Head of caudate nucleus (tissue), 42 donors: Measurements from ENCODE around the gene MAB21L4.

ENCODE experiments used
- DNase-seq, 42 donors: peaks; one replicate each; pipeline versions ENCODE4 v3.0.0 to v3.0.0-alpha.2; 2020 to 2021; ENCODE audit warnings: mixed read lengths in 7 of 42
- intact Hi-C: fragments of 100-400 bp; cut with DNase I; formaldehyde crosslinking; loops from one replicate; pipeline ENCODE4 v1.15.0; 2022

The MAB21L4 gene

GRCh38 chr2:240895656-240896388 lies at the start of gene MAB21L4:
MAB21L4 (minus strand) TSS chr2:240896156; CDS start chr2:240895997, 159 bp downstream.
- DNase-seq, result peak in 1 of 42 donors; percentile 47
- intact Hi-C loops, result no loop called here

DNA sequence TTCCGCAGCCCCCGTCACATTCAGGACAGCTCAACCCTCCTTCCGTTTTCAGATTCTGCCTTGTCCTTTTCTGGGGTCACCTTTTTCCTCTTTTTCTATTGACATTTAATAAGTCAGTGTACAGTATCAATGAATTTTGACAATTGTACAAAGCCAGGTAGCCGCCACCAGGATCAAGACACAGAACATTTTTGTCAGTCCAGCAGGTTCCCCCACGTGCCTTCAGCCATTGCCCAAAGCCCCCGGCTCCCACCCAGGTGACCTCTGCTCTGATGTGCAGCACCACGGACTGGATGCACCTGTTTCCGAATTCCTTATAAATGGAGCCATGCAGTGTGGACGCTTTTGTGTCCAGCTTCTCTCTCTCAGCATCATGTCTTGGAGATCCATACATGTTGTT lies 40.1 kb upstream of the MAB21L4 start:
- DNase-seq, result peak in 15 of 42 donors; percentile 0 to 27 (median 6)
- intact Hi-C loops, result no loop called here

GRCh38 chr2:240935103-240935876 lies 39.3 kb upstream of the MAB21L4 start:
- DNase-seq, result peak in 28 of 42 donors; percentile 0 to 41 (median 10)
- intact Hi-C loops, result no loop called here

DNA sequence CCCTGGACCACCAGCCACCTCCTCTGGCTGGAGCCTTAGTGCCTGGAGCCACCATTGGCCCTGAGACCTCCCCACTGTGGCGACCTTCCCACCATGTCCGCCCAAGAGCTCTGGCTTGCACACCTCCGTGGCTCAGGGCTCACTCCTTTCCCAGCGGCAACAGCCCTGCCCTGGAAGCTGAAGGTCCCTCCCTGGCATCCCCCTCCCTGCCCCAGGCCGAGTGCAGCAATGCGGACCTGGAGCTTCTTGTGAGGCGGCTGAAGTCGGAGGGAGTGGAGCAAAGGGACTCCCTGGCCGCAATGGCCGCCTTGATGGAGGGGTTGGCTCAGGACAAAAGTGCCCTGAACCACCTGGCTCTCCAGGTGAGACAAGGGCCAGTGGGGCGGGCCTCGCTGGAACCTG lies 38.7 kb upstream of the MAB21L4 start:
- intact Hi-C loops, result no loop called here
- peak in 23 of 42 donors; percentile 1 to 38 (median 7) for DNase-seq

DNA sequence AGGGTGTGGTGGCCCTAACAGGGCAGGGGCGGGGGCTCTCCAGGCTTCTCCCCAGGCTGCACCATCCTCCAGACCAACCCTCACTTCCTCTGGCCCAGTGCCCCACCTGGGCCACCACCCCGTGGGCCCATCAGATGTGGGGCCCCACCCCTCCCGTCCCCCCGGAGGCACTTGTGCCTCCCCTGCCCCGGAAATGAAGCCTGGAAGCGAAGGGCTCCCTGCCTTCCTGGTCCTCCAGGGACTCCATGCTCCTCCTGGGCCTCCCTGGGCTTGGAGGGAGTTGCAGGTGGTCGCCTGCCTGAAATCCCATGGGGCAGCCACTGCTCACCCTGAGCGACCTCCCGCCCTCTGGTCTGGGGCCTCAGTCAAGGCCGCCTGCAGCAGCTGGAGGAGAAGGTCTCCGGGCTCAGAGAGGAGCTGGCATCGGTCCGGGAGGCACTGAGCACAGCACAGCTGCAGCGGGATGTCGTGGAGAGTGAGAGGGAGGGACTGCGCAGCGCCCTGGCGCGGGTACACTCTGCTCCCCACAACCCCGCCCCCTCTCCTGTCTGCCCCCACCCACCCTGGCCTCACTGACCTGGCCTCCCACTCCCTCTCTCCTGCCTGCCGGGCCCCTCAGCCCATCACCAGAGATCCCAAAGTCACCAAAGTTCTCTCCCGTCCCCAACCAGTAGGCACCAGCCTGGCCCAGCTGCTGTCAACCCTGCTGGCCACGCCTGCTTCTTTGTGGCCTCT lies 38.2 kb upstream of the MAB21L4 start:
- DNase-seq, result peak in 26 of 42 donors; percentile 1 to 42 (median 12)
- intact Hi-C loops, result no loop called here

DNA sequence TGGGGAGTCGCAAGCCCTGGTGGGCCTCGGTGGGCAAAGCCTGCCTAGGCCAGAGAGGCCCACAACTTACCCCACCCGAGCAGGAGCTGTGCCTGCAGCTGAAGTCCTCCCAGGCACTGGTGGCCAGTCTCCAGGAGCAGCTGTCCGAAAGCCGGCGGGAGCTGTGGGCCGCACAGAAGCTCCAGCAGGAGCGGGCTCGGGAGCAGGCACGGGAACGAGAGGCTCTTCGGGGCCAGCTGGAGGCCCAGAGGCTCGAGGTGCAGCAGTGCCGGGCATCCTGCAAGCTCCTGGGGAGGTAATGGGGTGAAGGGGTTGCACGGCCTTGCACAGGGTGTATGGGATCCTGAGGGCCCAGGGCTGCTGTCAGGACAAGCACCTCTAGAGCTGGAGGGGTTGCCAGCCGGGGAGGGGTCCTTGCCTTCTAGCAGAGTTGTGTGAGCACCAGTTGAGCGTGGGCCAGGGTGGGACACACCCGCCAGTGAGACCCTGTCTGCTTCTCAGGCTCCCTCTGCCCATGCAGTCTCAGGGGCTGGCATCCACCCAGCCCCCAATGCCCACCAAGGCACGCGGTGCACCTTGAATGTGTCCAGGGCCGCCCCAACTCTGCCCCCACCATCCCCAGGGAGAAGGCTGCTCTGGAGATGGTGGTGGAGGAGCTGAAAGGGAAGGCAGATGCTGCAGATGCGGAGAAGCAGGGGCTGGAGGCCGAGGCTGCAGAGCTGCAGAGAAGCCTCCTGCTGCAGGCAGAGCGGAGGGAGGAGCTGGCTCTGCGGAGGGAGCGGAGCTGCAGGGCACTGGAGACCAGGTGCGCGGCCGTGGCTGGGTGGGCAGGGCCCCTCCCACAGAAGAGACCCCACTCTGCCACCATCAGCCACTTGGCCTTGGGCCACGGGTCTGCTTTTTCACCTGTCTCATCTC lies 37.4 kb upstream of the MAB21L4 start:
- intact Hi-C loops, result no loop called here

DNA sequence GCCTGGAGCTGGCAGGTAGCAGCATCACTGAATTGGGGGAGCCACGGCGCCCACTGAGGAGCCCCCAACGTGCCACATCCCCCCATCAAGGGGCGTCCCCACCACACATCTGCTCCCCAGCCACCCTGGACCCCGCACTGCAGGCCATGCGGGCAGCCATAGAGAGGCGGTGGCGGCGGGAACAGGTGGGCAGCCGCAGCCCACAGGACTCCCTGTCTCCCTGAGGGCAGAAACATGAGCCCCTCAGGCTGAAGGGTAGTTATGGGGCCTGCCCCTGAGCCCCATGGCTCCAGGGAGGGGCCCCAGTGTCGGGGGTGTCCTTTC lies 36.7 kb upstream of the MAB21L4 start:
- intact Hi-C loops, result no loop called here
- DNase-seq, result peak in 10 of 42 donors; percentile 0 to 34 (median 4)

More for the DNA sequence above, 37.4 kb upstream of the MAB21L4 start:
- DNase-seq, result peak in 27 of 42 donors; percentile 1 to 39 (median 9)

GRCh38 chr2:240932001-240932723 lies 36.2 kb upstream of the MAB21L4 start:
- DNase-seq, result peak in 23 of 42 donors; percentile 1 to 35 (median 9)
- intact Hi-C loops, result no loop called here

DNA sequence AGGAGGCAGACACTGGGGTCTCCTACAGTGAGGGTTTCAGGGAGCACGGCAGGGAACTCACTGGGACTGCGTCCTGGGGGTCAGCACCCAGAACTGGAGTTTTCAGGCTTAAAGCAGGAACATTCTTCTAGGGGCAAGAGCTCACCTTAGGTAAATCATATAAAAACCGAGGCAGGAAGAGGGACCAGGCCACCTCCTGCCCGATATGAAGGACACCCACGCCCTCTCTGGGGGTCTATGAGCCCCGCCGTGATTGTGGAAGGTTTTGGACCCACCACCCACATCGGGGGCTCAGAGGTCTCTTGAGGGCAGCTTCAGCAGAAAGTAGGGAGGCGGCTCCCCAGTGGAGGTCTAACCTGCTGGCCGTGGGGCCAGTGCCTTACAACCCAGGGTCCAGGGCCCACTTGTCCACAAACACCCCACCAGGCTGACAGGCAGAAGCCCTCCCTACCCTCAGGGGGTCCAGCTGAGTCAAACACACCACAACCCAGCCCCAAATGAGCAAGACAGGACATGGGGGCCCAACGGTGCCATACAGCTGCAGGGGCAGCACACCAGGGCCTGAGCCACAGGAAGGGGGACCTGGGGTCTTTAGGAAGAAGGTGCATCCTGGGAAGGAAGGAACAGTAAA lies 35.5 kb upstream of the MAB21L4 start:
- peak in 21 of 42 donors; percentile 0 to 31 (median 5) for DNase-seq

DNA sequence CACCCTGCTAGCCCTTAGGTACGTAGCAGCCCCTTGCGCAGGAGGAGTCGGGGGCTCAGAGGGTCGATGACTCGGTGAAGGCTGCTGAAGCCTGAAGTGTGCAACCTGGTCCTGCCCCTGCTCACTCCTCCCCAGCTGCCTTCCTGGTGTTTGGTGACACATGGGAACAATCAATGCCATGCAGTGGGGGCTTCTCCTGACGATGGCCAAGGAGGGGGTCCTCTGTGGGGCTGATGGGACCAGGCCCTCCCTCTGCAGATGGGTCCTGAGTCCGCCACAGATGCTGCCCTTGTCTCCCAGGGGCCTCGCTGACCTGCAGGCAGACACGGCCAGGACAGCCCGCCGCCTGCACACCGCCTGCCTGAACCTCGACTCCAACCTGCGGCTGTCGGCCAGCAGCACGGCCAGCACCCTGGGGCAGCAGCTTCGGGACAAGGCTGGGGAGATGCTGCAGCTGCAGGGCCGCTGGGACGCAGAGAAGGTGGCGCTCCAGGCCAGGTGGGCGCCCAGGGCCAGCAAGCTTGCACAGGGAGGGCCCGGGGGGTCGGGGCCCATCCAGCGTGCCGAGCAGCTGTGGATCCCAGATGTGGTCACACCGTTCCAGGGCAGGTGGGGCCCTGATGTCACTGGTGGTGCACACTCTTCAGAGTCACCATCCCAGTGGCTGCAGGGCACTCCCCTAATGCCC lies 34.8 kb upstream of the MAB21L4 start:
- intact Hi-C loops, result no loop called here
- DNase-seq, result peak in 26 of 42 donors; percentile 1 to 34 (median 8)

More for the DNA sequence above, 35.5 kb upstream of the MAB21L4 start:
- intact Hi-C loops, result no loop called here

DNA sequence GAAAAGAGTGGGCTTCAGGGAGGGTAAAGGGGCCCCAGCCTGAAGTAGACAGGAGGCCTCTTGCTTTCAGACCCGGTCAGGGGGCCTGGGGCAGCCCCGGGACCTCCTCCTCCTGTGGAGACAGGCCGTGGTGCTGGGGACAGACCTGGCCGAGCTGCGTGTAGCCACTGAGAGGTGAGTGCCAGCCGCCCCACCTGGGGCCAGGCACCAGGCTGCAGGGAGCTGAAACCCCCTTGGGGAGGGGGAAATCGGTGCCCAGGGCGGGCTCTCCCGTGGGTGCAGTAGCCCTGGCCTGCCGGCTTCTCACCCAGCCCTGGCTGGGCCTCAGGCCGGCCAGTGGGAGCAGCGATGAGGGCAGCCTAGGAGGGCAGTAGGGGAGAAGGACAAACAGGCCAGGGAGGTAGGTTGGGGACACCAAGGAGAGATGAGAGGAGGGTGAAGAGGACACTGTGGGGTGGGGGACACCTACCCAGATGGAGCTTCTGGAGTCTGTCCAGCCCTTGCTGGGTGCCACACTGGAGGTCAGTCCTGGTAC lies 34.2 kb upstream of the MAB21L4 start:
- intact Hi-C loops, result no loop called here
- DNase-seq, result peak in 20 of 42 donors; percentile 0 to 37 (median 7)

DNA sequence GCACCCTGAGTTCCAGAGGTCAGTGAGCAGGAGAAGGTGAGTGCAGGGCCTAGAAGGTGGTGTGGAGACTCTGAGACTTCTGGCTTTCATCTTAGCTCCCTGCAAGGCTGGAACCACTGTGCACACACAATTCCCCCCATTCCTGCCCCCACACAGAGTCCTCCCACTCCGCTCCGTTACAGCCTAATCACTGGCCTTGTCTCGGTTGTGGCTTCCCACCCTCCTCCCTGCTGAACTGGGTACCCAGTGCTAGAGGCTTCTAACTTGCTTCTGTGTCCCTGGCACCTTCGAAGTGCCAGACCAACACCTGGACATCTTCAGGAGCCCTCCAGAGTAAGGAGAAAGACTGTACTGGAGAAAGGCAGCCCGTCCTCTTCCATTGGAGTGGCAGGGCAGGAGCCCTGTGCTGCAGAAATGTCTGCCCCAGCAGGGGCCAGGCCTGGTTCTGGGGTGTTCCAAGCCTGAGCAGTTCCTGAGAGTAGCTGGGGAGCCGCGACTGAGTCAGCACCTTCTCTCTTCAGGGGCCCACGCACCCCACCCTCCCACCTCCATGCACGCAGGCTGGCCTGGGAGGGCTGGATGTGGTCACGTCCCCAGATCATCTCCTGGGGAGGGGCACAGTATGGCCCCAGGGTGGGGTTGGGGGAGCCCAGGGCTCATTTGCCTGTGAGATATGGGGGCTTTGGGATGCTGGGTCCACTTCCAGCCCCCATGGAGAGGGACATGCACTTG lies 33.6 kb upstream of the MAB21L4 start:
- DNase-seq, result peak in 36 of 42 donors; percentile 9 to 75 (median 40)
- intact Hi-C loops, result no loop called here

- intact Hi-C loops, result no loop called here
- peak in 21 of 42 donors; percentile 0 to 30 (median 9) for DNase-seq
Measured at GRCh38 chr2:240928476-240929363, 32.8 kb upstream of the MAB21L4 start.

DNA sequence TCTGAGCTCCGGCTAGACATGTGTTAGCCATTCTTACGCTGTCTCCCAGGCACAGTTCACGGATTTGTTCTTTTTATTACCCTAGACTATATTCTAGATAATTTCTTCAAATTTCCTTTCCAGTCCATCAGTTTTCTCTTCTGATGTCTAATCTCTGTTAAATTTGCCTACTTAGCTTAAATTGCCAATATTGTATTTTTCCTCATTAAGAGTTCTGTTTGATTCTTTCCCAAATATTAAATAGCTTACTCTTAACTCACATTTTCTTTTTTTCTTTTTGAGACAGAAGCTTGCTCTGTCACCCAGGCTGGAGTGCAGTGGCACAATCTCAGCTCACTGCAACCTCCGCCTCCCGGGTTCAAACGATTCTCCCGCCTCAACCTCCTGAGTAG lies 31.4 kb upstream of the MAB21L4 start:
- DNase-seq, result peak in 1 of 42 donors; percentile 3
- intact Hi-C loops, result no loop called here
